Lower leg skin (tissue), 4 donors: Measurements from ENCODE around the gene PTK6. TPM values are rescaled to one million over a fixed set of nuclear protein-coding genes. Genes with fewer than 3 reads are reported as not detected.
A peak's percentile ranks its signal among the peaks of the same experiment; 100 is the strongest.
"Not testable (repeated sequence)": the region's sequence is repeated elsewhere in the genome, so short reads cannot be mapped to it uniquely, and the experiment has no call there.

Experiments
- DNase-seq, 2 donors: peaks; one replicate each; pipeline ENCODE4 v3.0.0-alpha.2; 2019; ENCODE audit warnings: low spot score in 2 of 2
- H3K4me3 ChIP-seq: fragments of 200-600 bp; sonication (generic); 2 replicates; pipeline ENCODE4 v1.5.1; 2017; ENCODE audit warnings: mild to moderate bottlenecking, low read depth; ENCODE audit not compliant: poor library complexity, severe bottlenecking
- CTCF ChIP-seq, 3 donors: fragments of 450-650 bp; IDR thresholded peaks; one replicate each; pipeline ENCODE4 v1.5.1; 2016; ENCODE audit warnings: antibody characterized with exemption in 3 of 3, mild to moderate bottlenecking in 3 of 3, moderate library complexity in 2 of 3
- POLR2A ChIP-seq, 2 donors: fragments of 450-650 bp; IDR thresholded peaks; one replicate each; pipeline ENCODE4 v1.6.1; 2016 to 2017; ENCODE audit warnings: antibody characterized with exemption in 2 of 2, mild to moderate bottlenecking in 1 of 2, moderate library complexity in 1 of 2
- WGBS, 2 donors: methylation state at CpG; one replicate each; pipeline ENCODE4 v1.1.5; 2018; 5-methylcytosine and 5-hydroxymethylcytosine counted together
- intact Hi-C: fragments of 100-400 bp; cut with DNase I; formaldehyde crosslinking; loops from one replicate; pipeline ENCODE4 v1.15.0; 2023; ENCODE audit warnings: low total_unique reads
- total RNA-seq, 4 donors: library from RNA; depleted of rRNA; stranded (reverse); fragments of >200 nt; gene quantifications; one replicate each; pipeline ENCODE4 v1.1.0, GENCODE V29; 2016

PTK6 gene
- total RNA-seq, 4 donors from 2014 or later: 72.4 to 101 (median 79.9) TPM

- peak overlapping the region; percentile 63 for H3K4me3 ChIP-seq
- TF ChIP-seq CTCF (IDR thresholded peaks at IDR 0.05) (no peak), POLR2A (IDR thresholded peaks at IDR 0.05) (no peak)
- DNase-seq: peak in 1 of 2 donors; percentile 60
- 1 to 3% methylated on average over 32 to 54 of the region's 72 CpGs for WGBS, 2 donors
- intact Hi-C loops: no loop called here
Observed at GRCh38 chr20:63519668-63520503, 17.3 kb downstream of the PTK6 start.

GRCh38 chr20:63518946-63519667 is 18.1 kb downstream of the PTK6 start:
- intact Hi-C loops: no loop called here
- DNase-seq: no peak
- TF ChIP-seq CTCF (IDR thresholded peaks at IDR 0.05) (no peak), POLR2A (IDR thresholded peaks at IDR 0.05) (no peak)
- H3K4me3 ChIP-seq: no peak overlapping the region
- 82 to 84% methylated on average over 28 to 30 of the region's 32 CpGs for WGBS, 2 donors

- no peak overlapping the region for H3K4me3 ChIP-seq
- TF ChIP-seq CTCF (IDR thresholded peaks at IDR 0.05): no peak
- no peak for TF ChIP-seq POLR2A (IDR thresholded peaks at IDR 0.05)
- intact Hi-C loops: no loop called here
- DNase-seq: no peak
- 87 to 88% methylated on average over 13 to 17 of the region's 20 CpGs for WGBS, 2 donors
Observed at GRCh38 chr20:63518351-63518861, 18.8 kb downstream of the PTK6 start.

GRCh38 chr20:63517376-63518309 is 19.5 kb downstream of the PTK6 start:
- 89 to 95% methylated on average over 31 to 32 of the region's 32 CpGs for WGBS, 2 donors
- H3K4me3 ChIP-seq: no peak overlapping the region
- TF ChIP-seq POLR2A (IDR thresholded peaks at IDR 0.05): no peak
- intact Hi-C loops: no loop called here
- DNase-seq: no peak

GRCh38 chr20:63514520-63514919 is 22.7 kb downstream of the PTK6 start:
- intact Hi-C loops, DNase-seq, H3K4me3 ChIP-seq: not testable (repeated sequence)
- WGBS, 2 donors: 69 to 72% methylated on average over 10 of the region's 10 CpGs

- intact Hi-C loops: no loop called here
- TF ChIP-seq POLR2A (IDR thresholded peaks at IDR 0.05) (no peak), CTCF (IDR thresholded peaks at IDR 0.05) (no peak)
- no peak for DNase-seq
- WGBS, 2 donors: 74 to 91% methylated on average over 3 of the region's 3 CpGs
- no peak overlapping the region for H3K4me3 ChIP-seq
Observed at GRCh38 chr20:63513207-63513606, 24.0 kb downstream of the PTK6 start.
